GM19035 (cell line): Measurements from ENCODE around the gene REXO4.
A peak's percentile ranks its signal among the peaks of the same experiment; 100 is the strongest.

ENCODE experiments used
- ATAC-seq: cut with Tn5 transposase; IDR thresholded peaks from one replicate; pipeline ENCODE4 v1.9.1; 2021; ENCODE audit not compliant: unreplicated experiment

Gene REXO4

DNA sequence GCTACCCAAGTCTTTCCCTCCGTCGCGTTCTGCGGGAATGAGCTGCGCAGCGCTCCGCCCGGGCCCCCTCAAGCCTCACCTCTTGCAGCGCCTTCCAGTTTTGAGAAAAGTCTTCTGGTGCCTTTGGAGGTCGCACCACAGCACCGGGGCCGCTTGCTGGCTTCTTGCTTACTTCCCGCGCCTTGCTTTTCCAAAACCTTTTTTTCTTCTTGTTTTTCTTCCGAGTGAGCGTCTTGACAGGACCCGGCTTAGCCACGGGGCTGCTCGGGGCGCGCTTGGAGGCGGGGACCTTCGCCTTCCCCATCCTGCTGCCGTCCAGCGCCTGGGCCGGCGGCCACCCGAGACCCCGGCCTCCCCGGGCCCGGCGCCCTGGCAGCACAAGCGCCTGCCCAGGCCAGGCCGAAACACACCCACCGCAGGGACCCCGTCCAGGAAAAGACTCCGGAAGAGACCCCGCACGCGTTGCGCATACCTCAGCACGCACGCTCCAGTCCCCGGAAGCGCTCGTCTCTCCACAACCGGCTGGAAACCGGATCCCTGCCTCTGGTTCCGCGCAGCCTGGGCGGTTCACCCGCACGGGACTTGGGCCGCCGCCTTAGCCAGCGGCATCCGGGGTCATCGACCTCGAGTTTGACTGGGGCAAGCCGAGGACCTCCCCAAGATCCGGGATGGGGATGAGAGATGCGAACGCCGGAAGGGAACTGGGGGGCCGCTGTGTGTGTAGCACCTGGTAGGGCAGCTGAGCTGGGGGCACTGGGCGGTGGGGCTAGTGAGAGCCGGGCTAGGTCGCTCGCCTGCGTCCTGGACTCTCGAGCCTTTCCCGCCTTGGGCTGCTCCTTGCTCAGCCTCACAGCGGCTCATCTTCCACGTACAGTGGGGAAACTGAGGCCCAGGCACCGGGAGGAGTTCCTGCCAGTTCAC, at the start of gene REXO4:
TSS of gene REXO4 (minus strand) at position 470 of the 921 bp plus-strand sequence. CDS start at position 304, 166 bp downstream.
- peak; percentile 57 for ATAC-seq

DNA sequence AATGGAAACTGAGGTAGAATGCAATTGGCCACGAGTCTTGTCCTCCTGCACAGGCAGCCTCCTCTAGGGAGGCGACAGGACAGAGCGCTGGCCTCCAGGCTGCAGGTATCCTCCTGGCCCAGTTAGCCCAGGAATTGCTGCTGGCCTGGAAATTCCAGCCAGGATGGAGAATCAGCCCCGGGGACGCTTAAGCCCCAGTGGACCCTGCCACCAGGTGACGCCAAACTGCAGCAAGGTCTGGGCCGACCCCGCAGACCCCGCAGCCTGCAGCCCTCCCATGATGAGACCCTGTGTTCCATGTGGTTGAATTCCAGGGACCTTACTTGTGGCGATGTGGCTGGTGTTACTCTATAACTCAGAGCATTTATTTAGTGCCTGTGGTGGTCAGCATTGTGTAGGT, 49.3 kb upstream of the REXO4 start:
- no peak for ATAC-seq

DNA sequence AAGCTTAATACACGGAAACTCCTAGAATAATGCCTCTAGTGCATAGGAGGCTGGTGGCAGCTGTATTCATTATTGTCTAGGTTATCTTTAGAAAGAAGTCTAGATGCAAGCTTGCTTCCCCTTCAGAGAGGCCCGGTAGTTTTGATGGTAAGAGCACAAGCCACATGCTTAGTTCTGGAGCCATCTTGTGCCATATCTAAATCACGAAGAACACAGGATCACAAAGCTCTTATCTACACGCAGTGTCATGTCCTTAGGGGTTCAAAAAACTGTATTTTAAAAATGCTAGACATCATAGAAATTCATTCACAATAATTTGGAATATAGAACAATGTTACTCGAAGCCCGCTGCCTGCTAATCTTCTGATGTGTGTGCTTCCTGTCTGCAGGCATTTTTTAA, 48.2 kb upstream of the REXO4 start:
- ATAC-seq, result no peak

GRCh38 chr9:133464638-133465037, 46.8 kb upstream of the REXO4 start:
- no peak for ATAC-seq

GRCh38 chr9:133463864-133464615, 46.2 kb upstream of the REXO4 start:
- no peak for ATAC-seq

GRCh38 chr9:133463234-133463863, 45.5 kb upstream of the REXO4 start:
- no peak for ATAC-seq

DNA sequence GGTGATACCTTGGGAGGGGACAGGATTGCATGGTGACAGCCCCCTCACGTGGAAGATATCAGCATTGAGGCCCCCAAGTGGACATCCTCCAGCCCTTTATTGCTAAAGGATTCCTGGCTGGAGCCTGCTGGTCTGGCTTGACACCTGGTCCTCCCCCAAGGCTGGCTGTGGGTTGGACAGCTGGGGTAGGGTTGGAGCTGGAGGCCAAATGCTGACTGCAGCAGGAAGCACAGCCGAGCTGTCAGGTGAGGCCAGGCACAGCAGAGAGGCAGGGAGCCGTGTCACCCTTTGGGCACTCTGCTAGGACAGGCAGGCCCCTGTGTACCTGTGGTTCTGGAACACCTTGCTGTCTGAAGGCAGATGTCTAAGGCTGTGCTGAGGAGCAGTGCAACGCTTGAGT, 44.2 kb upstream of the REXO4 start:
- no peak for ATAC-seq

- peak; percentile 25 for ATAC-seq
These were observed 42.8 kb upstream of the REXO4 start for GRCh38 chr9:133460405-133461175.

DNA sequence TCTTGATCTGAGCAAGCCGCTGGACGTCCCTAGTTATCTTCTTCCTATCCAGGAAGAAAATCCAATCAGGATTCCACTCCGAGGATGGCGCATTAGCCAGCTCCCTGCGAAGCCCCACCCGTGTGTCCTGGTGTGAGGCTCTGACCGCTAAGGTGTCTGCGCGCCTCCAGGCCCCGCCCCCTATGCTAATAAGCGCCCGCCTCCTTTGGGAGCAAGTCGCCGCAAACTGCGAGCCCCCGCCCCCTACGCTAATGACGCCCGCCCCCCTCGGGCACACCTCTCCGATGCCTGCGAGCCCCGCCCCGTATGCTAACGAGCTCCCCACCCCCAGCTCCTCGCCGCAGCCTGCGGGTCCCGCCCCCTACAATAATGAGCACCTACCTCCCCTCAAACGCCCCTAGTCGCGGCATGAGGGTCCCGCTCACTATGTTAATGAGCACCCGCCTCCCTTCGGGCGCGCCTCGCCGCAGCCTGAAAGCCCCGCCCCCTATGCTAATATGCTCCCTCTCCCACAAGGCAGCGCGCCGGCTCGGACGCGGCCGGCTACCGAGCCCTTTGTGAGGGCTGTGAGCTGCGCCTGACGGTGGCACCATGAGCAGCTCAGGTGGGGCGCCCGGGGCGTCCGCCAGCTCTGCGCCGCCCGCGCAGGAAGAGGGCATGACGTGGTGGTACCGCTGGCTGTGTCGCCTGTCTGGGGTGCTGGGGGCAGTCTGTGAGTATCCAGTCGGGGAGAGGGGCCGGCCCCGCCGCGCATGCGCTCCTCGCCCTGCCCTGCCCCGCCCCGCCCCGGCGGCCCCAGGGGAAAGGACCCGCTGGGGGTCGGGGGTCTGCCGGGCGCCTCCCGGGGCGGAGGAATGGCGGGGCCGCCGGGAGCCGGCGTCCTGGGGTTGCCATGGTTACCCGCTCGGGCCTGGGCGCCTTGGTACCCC, 41.9 kb upstream of the REXO4 start, which contains the start of gene CACFD1:
TSS of gene CACFD1 (plus strand) at position 503 of the 929 bp plus-strand sequence. CDS start at position 592, 89 bp downstream.
- peak; percentile 79 for ATAC-seq

GRCh38 chr9:133458643-133459312, 41.0 kb upstream of the REXO4 start:
- ATAC-seq, result no peak

GRCh38 chr9:133457748-133458147, 39.9 kb upstream of the REXO4 start:
- no peak for ATAC-seq

DNA sequence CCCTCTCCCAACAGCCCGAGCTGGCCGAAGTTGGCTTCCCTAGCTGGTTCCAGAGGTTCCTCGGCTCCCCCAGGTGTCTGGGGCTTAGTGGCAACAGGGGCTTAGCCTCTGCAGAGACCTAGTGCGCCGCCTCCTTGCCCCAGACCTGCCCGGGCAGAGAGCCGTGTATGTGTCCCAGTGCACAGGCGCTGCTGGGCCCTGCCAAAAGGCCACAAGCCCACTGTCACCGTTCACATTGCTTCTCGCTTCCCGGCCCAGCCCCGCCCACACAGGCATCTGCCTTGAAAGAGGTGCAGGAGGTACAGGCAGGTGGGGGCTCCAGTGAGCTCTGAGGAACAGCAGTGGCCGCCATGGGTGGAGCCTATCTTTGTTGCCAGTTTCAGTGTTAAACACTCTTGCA, 39.4 kb upstream of the REXO4 start:
- ATAC-seq, result no peak

DNA sequence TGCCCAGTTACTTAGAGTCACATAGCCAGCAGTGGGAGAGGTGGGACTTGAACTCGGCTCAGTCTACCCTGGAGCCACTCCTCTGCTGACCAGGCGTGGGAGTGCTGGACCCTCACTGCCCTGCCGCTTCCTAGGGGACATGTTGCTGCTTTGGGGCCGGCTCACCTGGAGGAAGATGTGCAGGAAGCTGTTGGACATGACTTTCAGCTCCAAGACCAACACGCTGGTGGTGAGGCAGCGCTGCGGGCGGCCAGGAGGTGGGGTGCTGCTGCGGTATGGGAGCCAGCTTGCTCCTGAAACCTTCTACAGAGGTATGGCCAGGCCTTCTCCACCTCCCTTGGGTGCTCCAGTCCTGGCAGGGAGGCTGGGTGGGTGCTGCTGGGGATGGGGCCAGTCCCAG, 38.6 kb upstream of the REXO4 start:
- ATAC-seq, result no peak

- no peak for ATAC-seq
These were observed 38.1 kb upstream of the REXO4 start for GRCh38 chr9:133455936-133456335.

DNA sequence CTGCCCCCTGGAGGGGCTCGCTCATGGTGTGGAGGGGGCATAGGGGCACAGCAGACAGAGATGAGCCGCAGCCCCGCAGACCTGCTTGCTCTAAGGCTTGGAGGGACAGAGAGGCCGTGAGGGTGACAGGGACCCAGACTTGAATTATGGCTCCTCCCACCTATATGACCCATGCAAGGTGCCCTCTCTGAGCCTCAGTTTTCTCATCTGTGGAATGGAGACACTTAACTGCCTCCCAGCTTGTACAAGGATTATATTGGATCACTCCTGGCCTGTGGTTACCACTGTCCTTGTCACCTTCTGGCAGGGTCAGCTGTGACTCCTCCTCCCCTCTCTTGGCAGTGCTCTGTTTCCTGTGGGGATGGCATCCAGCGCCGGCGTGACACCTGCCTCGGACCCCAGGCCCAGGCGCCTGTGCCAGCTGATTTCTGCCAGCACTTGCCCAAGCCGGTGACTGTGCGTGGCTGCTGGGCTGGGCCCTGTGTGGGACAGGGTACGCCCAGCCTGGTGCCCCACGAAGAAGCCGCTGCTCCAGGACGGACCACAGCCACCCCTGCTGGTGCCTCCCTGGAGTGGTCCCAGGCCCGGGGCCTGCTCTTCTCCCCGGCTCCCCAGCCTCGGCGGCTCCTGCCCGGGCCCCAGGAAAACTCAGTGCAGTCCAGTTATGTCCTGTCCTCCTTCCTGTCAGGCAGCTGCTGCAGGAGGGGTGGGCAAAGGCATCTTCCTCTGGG, 37.3 kb upstream of the REXO4 start:
- ATAC-seq, result no peak

DNA sequence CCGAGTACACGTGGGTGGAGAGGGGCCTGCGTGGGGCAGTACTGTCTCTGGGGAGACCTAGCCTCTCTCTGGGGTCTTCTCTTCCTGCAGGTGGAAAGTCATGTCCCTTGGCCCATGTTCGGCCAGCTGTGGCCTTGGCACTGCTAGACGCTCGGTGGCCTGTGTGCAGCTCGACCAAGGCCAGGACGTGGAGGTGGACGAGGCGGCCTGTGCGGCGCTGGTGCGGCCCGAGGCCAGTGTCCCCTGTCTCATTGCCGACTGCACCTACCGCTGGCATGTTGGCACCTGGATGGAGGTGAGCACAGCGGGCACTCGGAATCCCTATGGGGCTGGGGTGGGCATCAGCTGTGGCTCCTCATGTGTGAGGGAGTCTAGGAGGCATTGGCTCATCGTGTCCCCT, 36.5 kb upstream of the REXO4 start:
- no peak for ATAC-seq

GRCh38 chr9:133453651-133454050, 35.8 kb upstream of the REXO4 start:
- no peak for ATAC-seq

- ATAC-seq, result no peak
These were observed 34.8 kb upstream of the REXO4 start for GRCh38 chr9:133452562-133452961.
